GM21515 (cell line): ENCODE results near the gene C1QC.
"Not testable (repeated sequence)": the region's sequence is repeated elsewhere in the genome, so short reads cannot be mapped to it uniquely, and the experiment has no call there.

Experiments used
- ATAC-seq: cut with Tn5 transposase; IDR thresholded peaks from one replicate; pipeline ENCODE4 v1.9.1; 2021; ENCODE audit not compliant: unreplicated experiment

The C1QC gene

DNA sequence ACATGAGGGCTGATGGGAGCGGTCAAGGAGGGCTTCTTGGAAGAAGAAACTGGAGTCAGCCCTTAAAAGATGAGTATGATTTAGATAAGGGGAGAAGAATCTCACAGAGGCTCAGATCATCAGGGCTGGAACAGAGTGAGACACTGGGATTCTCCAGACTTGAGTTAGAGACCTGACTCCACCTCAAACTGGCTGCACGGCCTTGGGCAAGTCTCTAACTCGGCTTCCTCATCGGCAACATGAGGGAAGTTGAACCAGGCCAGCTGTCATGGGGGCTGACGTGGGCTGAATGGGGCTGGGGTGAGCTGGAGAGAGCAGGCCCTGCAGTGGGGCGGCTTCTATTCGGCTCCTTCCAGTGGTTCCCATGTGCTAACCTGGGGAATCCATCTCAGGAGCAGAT, 2.5 kb downstream of the C1QC start:
- no peak for ATAC-seq

DNA sequence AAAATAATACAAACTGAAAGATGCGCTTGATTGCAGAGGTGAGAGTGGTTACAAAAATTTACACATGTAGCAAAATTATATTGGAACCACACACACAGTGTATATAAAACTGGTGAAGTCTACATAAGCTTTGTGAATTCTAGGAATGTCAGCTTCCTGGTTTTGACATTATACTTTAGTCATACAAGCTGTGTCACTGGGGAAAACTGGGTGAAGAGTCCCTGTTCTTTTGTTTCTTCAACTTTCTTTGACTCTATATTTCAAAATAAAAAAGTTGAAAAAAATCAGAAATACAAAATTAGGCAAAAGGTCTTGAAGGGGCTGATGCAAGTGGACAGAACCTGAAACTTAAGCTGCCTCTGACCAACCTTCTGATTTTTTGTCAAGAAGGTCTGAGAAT, 3.0 kb downstream of the C1QC start:
- no peak for ATAC-seq

DNA sequence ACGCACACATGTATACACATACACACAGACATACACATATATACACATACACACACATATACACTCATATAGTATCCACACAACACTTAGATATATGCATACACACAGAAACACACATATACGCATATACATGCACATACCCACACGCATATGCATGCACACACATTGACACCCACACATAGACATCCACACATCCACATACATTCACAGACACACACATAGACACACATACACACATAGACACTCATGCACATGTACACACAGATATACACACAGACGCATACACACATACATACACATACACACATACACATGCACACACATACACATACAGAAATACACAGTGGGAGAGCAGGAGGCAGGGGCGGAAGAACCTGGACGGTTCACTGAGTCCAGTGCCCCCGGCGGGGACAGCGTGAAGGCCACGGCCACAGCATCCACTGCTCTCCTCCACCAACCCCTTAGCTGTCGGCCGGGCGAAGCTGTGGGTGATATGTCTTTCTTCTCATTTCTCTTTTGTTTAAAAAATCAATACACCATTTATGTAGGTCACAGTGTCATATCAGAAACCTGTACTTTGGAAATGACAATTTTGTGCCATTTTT, 6.8 kb downstream of the C1QC start:
- ATAC-seq = no peak

DNA sequence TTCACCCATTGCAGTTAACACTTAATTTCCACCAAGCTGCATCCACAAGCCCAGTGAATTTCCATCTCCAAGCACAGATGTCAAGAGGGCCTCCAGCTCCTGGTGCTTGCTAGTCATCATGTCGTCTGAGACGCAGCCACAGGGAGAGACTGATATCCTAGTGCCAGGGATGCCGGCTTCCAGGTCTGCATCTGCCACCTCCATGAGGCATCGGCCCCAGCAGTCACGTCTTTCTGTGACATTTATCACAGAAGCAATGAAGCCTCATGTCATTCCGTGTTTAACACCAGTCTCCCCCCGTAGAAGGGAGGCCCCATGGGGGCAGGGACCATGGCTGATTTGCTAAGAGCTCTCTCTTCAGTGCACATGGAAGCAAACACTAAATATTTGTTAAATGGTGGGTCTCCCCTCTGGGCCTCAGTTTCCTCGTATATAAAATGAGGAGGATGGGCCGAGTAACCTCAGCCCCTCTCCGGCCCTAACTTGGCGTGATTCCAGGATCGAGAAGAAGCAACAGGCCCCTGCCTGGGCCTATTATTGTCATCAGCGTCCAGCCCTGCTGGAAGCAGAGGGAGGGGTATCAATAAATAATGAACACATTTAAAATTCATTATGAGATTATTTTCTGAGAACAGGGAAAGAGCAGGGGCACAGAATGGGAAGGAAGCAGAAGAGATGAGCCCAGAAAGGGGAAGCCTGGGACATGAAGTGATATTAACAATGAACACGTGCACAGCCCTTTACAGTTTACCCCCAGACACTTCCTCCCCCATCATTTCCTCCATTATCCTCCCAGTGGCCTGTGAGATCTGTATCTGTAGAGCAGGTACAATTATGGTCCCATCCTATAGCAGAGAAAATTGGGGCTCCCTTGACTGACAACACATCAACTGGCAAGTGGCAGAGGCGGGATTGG, 8.8 kb downstream of the C1QC start:
- no peak for ATAC-seq

DNA sequence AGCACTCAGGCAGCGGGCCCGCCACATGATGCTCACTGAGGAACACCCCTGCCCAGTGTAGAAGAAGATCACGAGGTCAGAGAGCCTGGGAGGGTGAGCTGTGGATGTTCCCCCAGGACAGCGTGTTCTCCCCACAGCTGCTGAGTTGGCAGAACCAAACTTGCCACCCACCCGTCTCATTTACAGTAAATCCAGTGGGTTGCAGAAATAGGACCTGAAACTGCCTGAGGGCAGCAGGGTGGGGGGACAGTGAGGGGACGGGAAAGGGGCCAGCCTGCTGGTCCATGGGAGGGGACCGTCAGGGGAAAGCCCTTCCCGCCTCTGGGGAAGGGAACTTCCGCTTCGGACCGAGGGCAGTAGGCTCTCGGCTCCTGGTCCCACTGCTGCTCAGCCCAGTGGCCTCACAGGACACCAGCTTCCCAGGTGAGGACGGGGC, 9.5 kb downstream of the C1QC start, which contains the start of gene C1QB:
TSS of gene C1QB (plus strand) at position 356 of the 436 bp plus-strand sequence. CDS start 6,227 bp downstream, outside the sequence.
- ATAC-seq = no peak

DNA sequence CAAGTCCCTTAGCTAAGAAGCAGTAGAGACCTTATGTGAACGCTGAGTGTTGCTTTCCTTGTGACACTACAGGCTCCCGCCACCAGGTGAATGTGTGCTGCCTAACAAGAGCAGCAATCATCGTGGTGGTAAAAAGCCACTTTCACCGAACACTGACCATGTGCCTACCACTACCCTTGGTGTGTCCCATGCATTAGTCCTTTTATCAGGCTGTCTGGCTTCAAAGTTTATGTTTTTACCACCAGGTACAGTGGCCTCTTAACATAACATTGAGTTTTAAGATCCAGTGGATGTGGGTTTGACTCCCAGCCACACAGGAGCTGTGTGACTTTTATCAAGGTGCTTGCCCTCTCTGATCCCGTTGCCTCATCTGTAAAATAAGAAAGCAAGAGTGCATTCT, 11.3 kb downstream of the C1QC start:
- ATAC-seq = no peak

DNA sequence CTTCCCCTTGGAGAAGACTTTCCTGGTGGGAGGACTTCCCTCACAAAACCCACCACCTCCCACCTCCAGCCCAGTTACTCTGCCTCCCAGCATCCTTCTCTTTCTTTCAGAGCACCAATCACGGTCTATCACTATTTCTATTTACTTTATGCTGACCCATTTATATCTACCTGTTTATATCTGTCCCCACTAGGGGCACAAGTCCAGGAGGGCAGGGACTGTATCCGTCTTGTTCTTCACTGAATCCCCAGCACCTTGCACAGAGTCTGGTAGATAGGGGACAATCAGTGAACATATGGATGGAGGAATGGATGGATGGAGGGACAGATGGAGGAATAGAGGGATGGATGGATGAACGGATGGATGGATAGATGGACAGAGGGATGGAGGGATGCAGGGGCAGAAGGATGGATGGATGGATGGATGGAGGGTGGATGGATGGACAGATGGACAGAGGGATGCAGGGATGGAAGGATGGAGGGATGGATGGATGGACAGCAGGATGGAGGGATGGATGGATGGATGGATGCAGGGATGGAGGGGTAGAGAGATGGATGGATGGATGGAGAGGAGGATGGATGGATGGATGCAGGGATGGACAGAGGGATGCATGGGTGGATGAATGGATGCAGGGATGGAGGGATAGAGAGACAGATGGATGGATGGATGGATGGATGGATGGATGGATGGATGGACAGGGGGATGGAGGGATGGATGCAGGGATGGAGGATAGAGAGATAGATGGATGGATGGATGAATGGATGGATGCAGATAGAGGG, 15.1 kb downstream of the C1QC start:
- no peak for ATAC-seq

DNA sequence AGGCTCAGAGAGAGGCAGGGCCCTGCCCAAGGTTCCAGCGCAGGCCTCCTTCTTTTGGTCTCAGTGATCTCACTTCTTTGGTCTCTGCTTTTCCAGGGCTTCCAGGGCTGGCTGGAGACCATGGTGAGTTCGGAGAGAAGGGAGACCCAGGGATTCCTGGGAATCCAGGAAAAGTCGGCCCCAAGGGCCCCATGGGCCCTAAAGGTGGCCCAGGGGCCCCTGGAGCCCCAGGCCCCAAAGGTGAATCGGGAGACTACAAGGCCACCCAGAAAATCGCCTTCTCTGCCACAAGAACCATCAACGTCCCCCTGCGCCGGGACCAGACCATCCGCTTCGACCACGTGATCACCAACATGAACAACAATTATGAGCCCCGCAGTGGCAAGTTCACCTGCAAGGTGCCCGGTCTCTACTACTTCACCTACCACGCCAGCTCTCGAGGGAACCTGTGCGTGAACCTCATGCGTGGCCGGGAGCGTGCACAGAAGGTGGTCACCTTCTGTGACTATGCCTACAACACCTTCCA, 17.3 kb downstream of the C1QC start:
- no peak for ATAC-seq

DNA sequence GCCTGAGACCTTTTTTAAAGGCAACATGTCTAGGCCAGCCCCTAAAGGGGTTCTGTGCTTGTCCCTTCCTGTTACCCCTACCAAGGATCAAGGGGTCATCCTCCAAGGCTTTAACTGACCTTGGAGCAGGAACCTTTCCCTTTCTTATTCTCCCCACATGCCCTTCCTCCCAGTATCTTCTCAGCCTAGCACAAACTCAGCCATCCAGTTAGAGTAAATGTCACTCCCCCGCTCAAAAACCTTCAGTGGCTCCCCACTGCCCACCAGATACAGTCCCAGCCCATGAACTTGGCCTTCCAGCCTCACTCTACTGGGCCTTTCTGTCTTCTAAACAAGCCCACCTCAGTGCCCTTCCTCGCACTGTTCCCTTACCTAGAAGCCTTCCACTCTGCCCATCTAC, 18.4 kb downstream of the C1QC start:
- ATAC-seq = no peak

DNA sequence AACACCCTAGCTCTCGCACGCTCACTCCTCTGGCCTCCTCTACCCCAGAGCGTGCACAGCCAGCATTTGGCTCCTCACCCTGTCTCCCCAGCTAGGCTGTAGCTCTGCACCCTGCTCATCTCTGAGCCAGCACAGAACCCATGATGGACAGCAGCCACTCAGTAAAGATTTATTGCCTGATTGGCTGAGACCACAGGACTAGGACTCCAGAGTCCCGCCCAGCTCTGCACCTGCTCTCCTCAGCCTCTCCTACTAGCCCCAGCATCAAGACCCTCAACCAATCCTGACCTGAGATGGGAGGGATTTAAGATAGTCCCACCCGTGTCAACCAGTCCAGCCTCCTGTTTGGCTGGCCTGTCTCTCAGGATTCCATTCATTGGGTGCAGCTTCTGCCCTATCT, 18.9 kb downstream of the C1QC start:
- no peak for ATAC-seq

DNA sequence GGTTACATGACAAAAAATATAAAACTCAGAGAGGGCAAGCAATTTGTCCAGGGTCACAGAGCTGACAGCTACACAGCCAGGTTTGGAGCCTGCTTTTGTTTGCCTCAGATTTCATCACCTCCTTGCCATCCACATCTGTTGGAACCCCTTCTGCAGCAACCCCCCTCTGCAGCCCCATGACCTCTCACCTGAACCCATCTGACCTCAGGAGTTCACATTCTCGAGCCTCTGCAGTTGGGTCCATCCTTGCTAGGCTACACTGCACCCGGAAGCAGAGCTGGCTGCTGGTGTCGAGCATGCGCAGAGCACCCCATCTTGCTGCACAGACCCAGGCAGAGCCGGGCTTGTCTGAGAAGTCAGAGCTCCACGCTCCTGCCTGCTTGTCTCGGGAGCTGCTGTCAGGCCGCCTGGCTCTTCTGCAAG, 19.6 kb downstream of the C1QC start:
- ATAC-seq = no peak

DNA sequence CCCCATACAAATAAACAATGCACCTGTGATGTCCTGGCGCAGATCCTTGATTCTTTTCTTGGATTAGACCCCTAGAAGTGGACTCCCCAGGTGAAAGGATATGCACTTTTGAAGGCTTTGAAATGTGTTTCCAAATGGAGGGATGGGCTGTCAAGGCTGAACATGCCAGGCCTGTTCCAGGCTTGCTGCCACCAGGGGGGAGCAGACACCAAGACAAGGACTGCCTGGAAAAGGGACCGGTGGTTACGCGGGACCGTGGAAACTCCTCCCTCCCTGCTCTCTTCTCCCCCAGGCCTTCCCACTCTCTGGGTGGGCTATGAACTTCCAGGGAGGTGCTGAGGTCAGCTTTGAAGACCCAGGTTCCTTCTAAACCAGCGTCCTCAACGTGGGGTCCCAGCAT, 22.3 kb downstream of the C1QC start:
- no peak for ATAC-seq

DNA sequence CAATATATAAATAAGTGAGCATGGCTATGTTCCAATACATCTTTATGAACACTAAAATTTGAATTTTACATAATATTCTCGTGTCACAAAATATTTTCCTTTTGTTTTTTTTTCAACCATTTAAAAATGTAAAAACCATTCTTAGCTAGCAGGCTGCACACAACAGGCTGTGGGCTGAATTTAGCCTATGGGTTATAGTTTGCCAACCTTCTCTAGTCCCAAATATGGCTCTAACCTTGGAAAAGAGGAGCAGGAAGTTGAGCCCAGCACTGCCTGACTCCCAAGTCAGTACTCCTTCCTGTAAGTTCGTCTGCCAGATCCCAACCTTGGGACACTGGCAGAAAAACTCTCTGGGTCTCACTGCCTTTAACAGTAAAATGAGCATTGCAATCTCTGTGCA, 23.0 kb downstream of the C1QC start:
- no peak for ATAC-seq

DNA sequence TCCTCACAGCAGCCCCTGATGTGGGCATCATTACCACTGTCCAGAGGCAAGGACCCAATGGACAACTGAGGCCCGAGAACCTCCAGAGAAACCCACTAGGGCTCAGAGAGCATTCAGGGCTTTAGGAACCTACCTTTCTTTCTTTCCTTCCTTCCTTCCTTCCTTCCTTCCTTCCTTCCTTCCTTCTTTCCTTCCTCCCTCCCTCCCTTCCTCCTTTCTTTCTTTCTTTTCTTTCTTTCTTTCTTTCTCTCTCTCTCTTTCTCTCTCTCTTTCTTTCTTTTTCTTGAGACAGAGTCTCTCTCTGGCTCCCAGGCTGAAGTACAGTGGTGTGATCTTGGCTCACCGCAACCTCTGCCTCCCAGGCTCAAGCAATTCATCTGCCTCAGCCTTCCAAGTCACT, 25.4 kb downstream of the C1QC start:
- ATAC-seq = not testable (repeated sequence)

DNA sequence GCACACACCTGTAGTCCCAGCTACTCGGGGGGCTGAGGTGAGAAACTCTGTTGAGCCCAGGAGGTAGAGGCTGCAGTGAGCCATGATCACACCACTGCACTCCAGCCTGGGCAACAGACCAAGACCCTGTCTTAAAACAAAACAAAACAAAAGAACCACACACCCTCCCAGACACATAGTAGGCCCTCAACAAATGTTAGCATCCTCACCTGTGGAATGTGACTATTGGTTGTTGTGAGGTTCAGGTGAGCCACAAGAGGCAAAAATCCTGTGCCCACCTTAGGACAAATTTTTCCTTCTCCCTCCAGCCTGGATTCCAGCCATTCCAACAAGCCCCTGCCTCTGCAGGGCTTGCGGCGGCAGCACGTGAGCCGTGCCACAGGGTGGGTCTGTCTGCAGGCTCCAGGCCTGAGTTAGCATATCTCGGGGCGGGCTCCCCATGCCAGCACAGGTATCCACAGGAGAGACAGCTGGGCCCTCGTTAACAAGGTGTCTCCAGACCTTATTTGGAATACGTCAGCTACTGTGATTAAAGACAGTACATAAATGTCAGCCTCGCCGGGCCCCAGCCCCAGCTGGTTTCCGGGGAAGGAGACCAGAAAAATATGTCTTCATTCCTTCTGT, 27.0 kb downstream of the C1QC start:
- no peak for ATAC-seq

DNA sequence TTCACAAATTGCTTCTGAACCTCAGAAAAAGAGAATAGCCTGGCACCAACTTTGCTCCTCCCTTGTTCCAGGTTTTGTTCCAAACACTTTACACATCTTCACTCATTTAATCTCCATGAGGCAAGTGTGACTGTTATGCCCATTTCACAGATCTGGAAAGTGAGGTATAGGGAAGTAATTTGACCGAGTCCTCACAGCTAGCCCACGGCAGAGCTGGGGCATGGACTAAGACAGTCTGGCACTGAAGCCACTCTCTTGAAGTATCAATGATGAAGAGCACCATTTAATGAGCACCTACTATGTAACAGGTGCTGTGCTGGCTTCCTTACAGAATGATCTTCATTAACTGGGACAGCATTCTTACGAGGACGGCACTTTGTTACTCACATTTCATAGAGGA, 28.6 kb downstream of the C1QC start:
- no peak for ATAC-seq

DNA sequence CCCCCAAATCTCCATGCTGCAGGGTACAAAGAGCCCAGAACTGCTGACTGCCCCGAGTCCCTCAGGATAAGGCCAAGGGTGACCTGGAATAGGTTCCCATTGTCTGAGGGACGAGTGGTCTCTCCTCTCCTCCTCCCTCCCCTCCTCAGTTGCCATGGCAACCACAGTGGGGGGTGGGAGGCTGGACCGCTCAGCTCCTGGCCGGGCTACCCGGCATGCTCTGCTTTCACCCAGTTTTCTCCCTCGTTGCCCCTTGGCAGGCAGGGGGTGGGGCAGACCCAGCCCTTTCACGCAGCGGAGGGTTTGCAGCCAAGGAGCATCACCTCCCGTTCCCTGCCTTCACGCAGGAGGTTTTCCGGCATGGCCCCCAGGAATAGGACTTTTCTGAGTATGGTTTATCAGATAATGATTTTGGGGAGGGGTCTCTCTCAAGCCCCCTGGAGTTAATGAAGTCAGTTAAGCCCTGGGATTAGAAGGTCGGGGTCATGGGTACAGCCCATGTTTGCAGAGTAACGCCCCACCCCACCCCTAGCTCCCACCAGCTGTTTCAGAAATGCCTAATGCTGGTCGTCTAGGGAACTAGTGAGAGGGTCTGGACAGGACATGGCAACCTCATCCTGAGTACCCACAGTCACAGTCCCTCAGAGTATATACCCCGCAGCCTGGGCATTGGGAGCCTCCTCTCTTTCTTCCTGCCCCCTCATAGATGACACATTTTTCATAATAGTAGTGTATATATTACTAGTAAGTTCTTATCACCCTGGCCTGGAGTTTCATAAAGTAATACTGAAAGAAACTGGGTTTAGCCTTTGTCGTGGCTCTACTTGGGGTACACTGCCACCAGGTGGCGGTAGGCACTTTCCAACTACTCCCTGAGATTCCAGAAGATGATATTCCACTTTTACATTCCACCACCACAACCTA, 30.3 kb downstream of the C1QC start:
- ATAC-seq = no peak

DNA sequence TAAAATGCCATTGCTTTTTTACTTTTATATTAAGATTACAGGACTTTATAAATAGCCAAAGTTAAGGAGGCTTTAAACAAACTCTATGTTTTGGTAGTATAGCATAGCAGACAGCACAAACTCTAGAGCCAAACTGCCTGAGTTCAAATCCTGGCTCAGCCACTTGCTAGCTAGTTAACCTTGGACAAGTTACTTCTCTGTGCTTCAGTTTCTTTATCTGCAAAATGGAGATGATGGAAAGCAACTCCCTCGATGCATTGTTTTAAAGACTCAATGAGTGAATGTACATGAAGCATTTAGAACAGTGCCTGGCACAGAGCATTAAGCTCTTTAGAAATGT, 30.9 kb downstream of the C1QC start:
- no peak for ATAC-seq

DNA sequence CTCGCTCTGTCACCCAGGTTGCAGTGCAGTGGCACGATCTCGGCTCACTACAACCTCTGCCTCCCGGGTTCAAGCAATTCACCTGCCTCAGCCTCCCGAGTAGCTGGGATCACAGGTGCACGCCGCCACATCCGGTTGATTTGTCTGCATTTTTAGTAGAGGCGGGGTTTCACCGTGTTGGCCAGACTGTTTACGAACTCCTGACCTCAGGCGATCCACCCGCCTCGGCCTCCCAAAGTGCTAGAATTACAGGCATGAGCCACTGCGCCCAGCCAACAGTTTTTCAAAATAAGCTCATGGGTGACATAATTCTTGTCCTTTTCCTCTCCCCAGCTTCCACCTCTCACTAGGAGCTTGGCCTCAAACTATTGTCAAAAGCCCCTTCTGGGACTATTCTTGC, 32.7 kb downstream of the C1QC start:
- not testable (repeated sequence) for ATAC-seq
